NCI-H345 treated with DMSO at 0.1 percent for 48 hours (cell line): ENCODE measurements around the gene GIMAP2.

Experiments used
- DNase-seq: peaks from one replicate; lab custom pipeline; 2025; ENCODE audit not compliant: unreplicated experiment; lab: John Stamatoyannopoulos, UW

GIMAP2 gene

DNA sequence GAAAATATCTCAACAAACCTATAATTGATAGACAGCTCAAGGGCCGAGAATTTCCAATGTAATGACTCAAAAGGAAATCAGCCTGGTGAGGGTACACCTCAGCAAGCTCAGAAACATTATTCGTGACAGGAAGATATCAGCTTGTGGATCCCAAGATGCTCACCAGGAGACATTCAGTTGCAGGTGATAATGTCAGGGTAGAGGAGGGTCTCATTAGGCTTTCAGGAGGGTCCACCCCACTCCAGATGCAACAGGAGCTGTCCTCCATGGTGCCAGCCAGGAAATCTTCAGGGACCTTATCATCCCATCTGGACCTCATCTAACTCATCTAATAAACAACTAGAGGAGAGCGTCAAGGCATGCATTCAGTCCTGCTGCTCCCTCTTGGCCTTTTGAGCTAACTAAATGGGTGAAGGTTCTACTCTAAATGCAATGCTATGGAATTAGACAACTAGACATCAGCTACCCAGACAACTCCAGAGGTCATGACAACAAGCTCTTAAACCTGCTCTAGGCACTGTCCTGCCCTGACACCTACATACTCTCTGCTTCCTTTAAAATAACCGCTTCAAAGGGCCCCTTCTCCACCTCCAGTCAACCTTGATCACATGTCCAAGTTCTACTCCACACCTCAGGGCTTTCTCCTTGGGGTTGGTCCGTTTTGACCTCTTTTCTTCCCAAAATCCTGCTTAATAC lies 47.4 kb downstream of the GIMAP2 start:
- no peak for DNase-seq

DNA sequence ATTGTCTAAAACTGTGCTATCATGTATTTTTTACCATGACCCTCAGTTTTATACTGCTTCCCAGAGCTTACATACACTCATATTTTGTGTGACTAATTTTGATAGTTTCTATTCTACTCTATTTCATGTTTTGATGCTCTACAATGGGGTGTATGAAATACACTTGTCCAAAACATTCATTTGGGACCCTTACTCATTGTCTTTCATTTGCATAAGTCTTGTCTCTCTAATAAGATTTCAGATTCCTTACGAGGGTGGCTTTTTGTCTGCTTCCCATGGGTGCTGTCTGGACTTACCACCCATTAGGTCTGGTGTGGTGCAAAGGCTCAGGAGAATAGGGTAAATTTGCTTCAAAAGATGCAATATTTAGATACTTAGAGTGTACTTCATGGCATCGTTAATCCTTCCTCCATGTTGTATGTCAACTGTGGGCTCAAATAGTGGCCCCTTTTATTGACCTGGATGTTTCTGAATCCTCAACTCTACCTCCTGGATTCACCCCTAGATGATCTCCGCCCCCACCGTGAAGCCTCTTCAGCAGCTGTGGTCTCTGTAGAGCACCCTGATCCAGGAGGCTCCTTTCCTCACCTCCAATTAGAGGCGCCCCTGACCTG lies 48.1 kb downstream of the GIMAP2 start:
- DNase-seq, result no peak

DNA sequence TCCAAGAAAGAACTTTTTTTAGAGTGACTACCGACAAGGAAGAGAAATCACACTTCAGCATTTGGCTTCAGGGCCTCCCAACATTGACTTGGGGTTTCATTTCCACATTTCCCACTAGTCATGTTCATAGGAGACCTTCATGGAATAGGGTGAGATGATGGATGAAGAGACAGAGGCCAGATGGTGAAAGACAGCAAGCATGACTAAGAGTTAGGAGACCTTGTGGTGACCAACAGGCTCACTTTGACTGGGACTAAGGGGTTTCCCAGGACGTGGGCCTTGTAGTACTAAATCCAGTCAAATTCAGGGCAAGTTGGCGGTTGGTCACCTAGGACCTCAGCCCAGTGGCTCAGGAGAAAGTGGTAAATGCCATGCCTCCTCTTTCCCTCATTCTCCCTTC lies 48.7 kb downstream of the GIMAP2 start:
- no peak for DNase-seq

DNA sequence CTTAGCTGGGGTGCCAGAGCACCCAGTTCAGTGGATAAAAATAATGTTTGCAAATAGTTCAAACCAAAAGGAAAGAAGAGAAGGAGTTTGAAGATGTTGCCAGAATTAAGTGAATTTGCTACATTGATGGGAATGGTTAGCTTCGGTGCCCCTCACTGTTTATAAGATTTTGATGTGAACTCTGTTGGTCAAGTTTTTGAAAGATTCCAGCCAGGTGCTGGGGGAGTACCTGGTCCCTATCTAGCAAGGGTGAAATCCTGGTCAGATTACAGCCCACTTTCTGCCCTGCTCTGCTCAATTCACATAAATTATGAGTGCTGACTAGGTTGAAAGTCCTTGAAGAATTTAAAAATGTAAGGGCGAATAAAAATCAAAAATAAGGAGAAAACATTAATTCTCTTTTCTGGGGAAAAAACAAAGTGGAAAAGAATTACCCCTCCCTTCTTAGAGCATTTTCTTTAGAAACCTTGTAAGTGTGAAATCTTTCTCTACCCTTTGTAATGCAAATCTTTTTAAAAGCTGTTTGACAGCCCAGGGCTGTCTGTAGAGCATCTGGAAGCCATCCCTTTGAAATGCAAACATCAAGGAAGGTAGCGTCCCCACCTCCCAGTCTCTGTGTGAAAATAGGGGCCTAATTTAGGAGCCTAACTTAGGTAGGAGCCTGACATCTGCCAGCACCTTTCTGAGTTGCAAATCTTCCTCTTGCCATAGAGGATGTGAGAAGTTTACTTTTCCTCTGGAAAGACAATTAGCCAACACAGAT lies 50.3 kb downstream of the GIMAP2 start:
- DNase-seq, result peak; percentile 98

DNA sequence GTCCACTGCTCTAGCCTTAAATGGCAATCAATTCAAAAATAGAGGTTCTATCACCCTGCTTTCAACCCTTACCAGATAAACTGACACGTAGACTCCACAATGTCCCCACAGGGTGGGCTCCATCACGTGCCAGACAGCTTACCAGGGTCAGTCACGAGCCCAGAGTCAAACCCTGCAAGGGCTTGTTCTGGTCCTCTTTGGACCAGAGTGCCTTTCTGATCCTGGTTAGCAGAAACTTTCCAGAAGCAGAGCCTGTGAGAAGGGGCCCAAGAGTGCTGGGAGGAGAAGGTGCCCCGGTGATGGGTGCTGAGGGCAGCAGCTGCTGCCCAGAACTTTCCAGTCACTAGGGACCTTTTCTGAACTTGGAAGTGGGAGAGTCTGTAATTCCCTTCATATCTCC lies 51.4 kb downstream of the GIMAP2 start:
- no peak for DNase-seq

DNA sequence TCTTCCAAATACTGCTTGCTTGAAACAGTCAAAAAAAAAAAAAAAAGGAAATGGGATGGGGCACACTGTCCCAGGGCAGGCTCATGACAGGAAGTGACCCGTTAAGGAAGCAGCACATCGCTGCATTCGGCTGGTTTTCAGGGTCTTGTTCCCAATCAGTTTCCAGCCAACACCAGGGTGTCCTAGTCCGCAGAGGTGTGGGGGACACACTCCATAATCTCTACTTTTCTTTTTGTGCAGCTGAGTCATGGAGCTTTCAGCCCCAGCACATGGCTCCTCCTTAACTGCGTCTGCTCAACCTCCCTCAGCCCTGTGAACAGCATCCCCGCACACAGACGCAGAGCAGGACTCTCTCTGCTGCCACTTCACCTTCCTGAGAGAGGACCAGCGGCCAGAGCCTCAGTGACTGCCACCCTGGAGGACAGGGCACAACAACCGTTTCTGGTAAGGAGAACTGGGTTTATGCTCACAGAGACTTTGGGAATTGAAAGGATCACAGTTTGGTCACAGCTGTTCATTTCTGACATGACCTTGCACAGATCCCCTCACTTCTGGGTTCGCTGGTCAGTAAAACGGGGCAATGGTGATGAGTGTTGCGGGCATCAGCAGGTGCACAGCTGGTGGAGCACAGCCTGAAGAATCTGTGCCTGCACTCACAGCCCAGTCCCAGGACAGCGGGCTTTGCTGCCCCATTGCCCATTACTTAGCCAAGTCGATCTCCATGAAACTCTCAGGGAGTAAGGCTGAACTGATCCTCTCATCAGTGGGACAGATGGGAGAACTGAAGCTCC lies 52.0 kb downstream of the GIMAP2 start, which contains the start of gene GIMAP5:
TSS of gene GIMAP5 (plus strand) at position 154 of the 791 bp plus-strand sequence. CDS start 3,467 bp downstream, outside the sequence.
- no peak for DNase-seq

DNA sequence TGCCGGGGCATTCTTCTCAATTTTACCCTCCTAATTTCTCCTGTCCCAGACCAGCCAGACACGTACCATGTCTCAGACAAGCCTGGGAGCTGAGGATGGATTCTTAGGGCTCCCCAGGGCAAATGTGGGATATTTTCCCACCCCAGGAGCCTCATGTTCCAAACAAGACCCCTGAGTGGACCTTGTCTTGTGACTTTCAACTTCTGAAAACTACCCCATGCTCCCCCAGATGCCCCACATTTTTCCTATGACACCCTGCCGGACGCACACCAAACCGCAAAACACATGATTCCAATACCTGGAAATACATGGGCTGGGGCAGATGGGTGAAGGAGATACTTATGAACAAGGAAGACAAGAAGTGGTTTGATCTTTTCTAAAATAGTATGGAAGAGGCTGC lies 52.6 kb downstream of the GIMAP2 start:
- DNase-seq, result no peak

DNA sequence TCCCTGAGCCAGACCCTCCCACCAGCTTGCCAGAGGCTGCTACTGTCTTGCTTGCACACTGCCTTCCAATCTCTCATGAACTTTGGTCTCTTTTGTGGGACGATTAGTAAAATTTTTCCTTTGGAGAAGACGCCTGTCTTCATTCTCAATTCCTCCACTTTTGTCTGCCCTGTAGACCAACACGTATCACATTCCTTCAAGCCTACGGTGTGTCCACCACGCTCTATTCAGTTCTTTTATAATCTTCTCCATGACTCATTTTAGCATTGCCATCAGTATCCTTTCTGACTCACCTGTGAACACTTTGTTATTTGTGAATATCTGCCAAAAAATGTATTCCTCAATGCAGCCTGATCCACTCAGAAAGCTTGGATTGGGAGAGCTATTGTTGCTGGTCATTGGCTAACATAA lies 53.1 kb downstream of the GIMAP2 start:
- no peak for DNase-seq

DNA sequence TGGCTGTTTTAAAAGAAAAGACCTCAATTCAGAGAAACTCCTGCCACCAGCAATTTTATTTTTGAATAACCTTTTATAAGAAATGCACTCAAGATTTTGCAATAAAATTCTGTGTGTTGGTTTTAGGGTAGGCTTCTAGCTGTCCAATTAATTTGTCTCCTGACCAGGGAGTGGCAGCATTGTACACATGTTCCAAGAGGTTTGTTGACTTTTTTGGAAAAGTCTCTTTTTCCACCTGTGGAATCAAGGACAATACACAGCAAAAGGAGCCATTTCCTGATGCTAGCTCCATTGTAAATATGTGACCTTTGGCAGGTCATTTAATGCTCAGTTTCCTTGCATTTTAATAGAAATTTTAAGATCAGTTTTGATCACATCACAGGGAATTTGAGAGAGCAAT lies 53.5 kb downstream of the GIMAP2 start:
- peak; percentile 19 for DNase-seq

DNA sequence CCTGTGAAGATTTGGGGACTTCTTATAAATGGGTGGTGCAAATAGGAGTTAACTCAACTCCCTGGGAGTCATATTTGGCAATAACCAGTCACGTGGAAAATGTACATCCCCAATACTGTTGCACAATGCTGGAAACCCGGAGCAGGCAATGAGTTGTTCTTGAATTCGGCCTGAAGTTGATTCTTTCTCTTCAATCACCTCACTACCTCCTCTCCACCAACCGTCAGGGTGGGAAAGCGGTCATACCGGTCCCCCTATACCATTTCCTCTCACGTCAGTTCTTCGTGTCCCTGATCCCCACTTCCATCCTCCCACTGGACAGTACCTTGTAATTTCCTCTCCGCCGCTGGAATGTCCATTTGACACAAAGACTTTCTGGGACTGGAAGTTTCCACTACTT lies 54.5 kb downstream of the GIMAP2 start:
- no peak for DNase-seq

DNA sequence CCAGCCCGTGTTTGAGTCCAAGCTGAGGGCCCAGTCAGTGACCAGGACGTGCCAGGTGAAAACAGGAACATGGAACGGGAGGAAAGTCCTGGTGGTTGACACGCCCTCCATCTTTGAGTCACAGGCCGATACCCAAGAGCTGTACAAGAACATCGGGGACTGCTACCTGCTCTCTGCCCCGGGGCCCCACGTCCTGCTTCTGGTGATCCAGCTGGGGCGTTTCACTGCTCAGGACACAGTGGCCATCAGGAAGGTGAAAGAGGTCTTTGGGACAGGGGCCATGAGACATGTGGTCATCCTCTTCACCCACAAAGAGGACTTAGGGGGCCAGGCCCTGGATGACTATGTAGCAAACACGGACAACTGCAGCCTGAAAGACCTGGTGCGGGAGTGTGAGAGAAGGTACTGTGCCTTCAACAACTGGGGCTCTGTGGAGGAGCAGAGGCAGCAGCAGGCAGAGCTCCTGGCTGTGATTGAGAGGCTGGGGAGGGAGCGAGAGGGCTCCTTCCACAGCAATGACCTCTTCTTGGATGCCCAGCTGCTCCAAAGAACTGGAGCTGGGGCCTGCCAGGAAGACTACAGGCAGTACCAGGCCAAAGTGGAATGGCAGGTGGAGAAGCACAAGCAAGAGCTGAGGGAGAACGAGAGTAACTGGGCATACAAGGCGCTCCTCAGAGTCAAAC lies 56.9 kb downstream of the GIMAP2 start:
- DNase-seq, result no peak
